ENCODE data around the gene GOT1. TPM values are rescaled to one million over a fixed set of nuclear protein-coding genes. Genes with fewer than 3 reads are reported as not detected.

Gene GOT1
- total RNA-seq, 4 donors from 2014 or later, result 91.4 to 215 (median 135) TPM

DNA sequence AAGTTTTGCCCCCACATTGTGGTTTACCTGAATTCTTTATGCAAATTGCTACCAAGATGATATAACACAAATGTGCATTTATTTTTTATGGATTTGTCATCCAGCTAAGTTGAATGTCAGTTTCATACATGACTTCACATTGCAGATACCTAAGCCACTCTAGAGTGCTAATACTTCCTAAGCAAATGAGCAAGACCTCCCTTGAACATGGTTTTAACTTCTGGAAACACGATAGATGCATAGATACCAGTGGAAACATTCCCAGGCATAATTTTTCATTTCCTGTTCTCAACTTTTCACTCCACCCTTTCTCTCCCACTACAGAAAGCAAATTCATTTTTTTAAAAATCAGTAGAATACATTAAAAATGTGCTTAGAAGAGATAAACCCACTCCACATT is 20.3 kb downstream of the GOT1 start:
- Histone ChIP-seq H3K36me3 (peaks cover 2 to 15% of the 10 kb centered on the region in 2 donors), H3K4me3 (no peak overlapping the region), H3K27ac (peak overlapping the region in 2 of 4 donors; percentile 71 to 74), H3K4me1 (peaks cover 29 to 33% of the 10 kb centered on the region in 2 donors), H3K9me3 (no peaks in the 10 kb centered on the region), H3K27me3 (no peaks in the 10 kb centered on the region)
- in situ Hi-C loops (cut with MboI; ENCODE audit: low sequenced_read_pairs in 4 of 4) (no loop called here), intact Hi-C loops (cut with DNase I; ENCODE audit: low total_unique reads) (no loop called here)
- no peak for TF ChIP-seq POLR2A (IDR thresholded peaks at IDR 0.05)
- TF ChIP-seq, protein P1, sequence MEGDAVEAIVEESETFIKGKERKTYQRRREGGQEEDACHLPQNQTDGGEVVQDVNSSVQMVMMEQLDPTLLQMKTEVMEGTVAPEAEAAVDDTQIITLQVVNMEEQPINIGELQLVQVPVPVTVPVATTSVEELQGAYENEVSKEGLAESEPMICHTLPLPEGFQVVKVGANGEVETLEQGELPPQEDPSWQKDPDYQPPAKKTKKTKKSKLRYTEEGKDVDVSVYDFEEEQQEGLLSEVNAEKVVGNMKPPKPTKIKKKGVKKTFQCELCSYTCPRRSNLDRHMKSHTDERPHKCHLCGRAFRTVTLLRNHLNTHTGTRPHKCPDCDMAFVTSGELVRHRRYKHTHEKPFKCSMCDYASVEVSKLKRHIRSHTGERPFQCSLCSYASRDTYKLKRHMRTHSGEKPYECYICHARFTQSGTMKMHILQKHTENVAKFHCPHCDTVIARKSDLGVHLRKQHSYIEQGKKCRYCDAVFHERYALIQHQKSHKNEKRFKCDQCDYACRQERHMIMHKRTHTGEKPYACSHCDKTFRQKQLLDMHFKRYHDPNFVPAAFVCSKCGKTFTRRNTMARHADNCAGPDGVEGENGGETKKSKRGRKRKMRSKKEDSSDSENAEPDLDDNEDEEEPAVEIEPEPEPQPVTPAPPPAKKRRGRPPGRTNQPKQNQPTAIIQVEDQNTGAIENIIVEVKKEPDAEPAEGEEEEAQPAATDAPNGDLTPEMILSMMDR (IDR thresholded peaks at IDR 0.05 in 4 of 5, conservative IDR thresholded peaks at IDR 0.05 in 1 of 5), result no peak
- DNase-seq, result no peak
- ATAC-seq, result no peak

DNA sequence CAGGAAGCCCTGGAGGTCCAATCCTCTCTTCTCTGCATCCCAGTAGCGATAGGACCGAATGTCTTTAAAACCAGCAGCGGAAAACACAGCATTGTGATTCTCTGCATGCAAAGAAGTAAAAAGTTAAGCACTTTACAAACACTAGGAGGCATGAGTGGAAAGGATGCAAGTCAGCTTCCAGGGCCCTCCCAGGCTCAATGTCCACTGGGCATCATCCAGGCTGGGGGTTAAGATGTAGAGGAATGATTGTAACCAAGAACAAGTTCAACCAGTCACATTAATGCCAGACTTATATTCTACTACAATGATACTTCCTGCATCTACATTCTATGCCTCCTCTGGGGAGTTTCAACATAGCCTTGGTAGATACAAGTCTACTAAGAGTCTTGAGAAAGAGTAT is 24.3 kb downstream of the GOT1 start:
- intact Hi-C loops (cut with DNase I; ENCODE audit: low total_unique reads), result no loop called here
- no peak overlapping the region for H3K4me3 ChIP-seq
- DNase-seq (no peak), ATAC-seq (no peak)
- in situ Hi-C loops (cut with MboI; ENCODE audit: low sequenced_read_pairs in 4 of 4), result no loop called here
- H3K27me3 ChIP-seq, result no peaks in the 10 kb centered on the region
- no peak overlapping the region for H3K27ac ChIP-seq
- H3K4me1 ChIP-seq, result peaks cover 15 to 18% of the 10 kb centered on the region in 2 donors
- peaks cover 2 to 50% of the 10 kb centered on the region in 2 donors for H3K36me3 ChIP-seq
- TF ChIP-seq, protein P1 (IDR thresholded peaks at IDR 0.05 in 4 of 5, conservative IDR thresholded peaks at IDR 0.05 in 1 of 5), result no peak
- no peak for TF ChIP-seq POLR2A (IDR thresholded peaks at IDR 0.05)
- no peaks in the 10 kb centered on the region for H3K9me3 ChIP-seq

DNA sequence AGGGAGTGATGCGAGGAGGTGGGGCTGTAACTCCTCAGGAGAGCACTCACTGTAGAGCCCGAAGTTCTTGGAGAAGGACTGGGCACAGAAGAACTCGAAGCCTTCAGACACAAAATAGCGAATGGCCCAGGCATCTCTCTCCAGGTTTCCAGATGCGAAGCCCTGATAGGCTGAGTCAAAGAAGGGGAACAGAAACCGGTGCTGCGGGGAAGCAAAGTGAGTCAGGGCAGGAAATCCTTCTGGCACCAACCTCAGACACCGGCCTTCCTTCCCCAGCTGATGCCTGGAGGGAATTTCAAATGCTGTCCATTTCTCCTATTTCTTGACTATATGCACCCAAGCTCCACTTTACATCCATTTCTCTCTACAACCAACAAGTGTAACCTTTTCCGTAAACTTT is 26.8 kb downstream of the GOT1 start:
- no peaks in the 10 kb centered on the region for H3K27me3 ChIP-seq
- no peak overlapping the region for H3K27ac ChIP-seq
- no peak overlapping the region for H3K4me3 ChIP-seq
- in situ Hi-C loops (cut with MboI; ENCODE audit: low sequenced_read_pairs in 4 of 4), result no loop called here
- TF ChIP-seq POLR2A (IDR thresholded peaks at IDR 0.05), result no peak
- TF ChIP-seq, protein P1 (IDR thresholded peaks at IDR 0.05 in 4 of 5, conservative IDR thresholded peaks at IDR 0.05 in 1 of 5), result no peak
- intact Hi-C loops (cut with DNase I; ENCODE audit: low total_unique reads), result no loop called here
- ATAC-seq (no peak), DNase-seq (no peak)
- peaks cover 4 to 75% of the 10 kb centered on the region in 2 donors for H3K36me3 ChIP-seq
- H3K9me3 ChIP-seq, result no peaks in the 10 kb centered on the region
- no peaks in the 10 kb centered on the region for H3K4me1 ChIP-seq

DNA sequence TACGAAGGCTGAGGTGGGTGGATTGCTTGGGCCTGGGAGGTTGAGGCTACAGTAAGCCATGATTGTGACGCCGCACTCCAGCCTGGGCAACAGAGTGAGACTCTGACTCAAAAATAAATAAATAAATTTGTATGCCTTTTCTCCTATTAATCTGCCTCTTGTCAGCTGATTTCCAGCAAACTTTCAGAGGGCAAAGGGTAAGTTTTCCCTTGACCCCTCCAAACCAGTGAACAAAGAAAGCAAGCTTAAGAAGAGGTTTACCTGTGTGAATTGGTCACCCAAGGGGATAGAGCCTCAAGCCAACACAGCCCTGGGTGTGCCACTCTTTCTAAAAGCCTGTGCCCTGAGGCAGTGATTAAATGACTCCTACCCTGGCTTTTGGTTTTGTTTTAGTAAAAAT is 30.8 kb downstream of the GOT1 start:
- Histone ChIP-seq H3K4me3 (no peak overlapping the region), H3K27ac (no peak overlapping the region), H3K27me3 (no peaks in the 10 kb centered on the region), H3K4me1 (peaks cover 14 to 22% of the 10 kb centered on the region in 2 donors), H3K36me3 (peaks cover 3 to 71% of the 10 kb centered on the region in 2 donors), H3K9me3 (no peaks in the 10 kb centered on the region)
- DNase-seq, result no peak
- intact Hi-C loops (cut with DNase I; ENCODE audit: low total_unique reads) (no loop called here), in situ Hi-C loops (cut with MboI; ENCODE audit: low sequenced_read_pairs in 4 of 4) (loop anchor here in 3 of 4 donors (10.0 kb wide), 1 partner anchor 215 kb away; no protein-coding TSS in a partner anchor)
- ATAC-seq, result no peak
- TF ChIP-seq, protein P1 (IDR thresholded peaks at IDR 0.05 in 4 of 5, conservative IDR thresholded peaks at IDR 0.05 in 1 of 5), result no peak
- TF ChIP-seq POLR2A (IDR thresholded peaks at IDR 0.05), result no peak

DNA sequence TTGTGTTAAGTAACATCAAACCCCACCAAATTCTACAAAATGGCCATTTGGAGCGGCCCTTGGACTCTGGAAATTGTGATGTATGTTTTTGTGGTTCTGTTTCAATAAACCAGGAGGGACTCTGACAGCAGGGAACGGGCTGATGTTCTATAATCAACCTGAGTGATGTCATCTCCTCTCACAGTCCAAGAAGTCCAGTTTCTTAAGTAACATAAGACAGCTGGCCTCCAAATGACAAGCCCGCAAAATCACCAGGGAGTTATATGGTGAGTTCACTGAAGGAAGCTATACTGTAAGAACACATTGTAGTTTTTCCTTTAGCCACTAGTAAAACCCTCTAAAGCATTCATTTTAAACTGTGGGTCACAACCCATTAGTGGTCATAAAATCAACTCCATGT is 34.0 kb downstream of the GOT1 start:
- H3K9me3 ChIP-seq, result no peaks in the 10 kb centered on the region
- H3K36me3 ChIP-seq, result peaks cover 3 to 44% of the 10 kb centered on the region in 2 donors
- peaks cover 21 to 24% of the 10 kb centered on the region in 2 donors for H3K4me1 ChIP-seq
- peak overlapping the region; percentile 2 to 63 (median 48) for H3K27ac ChIP-seq
- in situ Hi-C loops (cut with MboI; ENCODE audit: low sequenced_read_pairs in 4 of 4), result loop anchor here in 3 of 4 donors (10.0 kb wide), 1 partner anchor 218 kb away; no protein-coding TSS in a partner anchor
- no peaks in the 10 kb centered on the region for H3K27me3 ChIP-seq
- no peak overlapping the region for H3K4me3 ChIP-seq
- ATAC-seq, result peak; percentile 52 to 70
- TF ChIP-seq, protein P1 (IDR thresholded peaks at IDR 0.05 in 4 of 5, conservative IDR thresholded peaks at IDR 0.05 in 1 of 5), result no peak
- TF ChIP-seq POLR2A (IDR thresholded peaks at IDR 0.05), result no peak
- DNase-seq, result no peak
- intact Hi-C loops (cut with DNase I; ENCODE audit: low total_unique reads), result no loop called here

Measured in gastrocnemius medialis (tissue), 4 donors.